Glomerular visceral epithelial cell (primary cell): ENCODE results near the gene IMMP2L.

ENCODE experiments used
- DNase-seq: peaks from one replicate; pipeline ENCODE4 v3.0.0-alpha.2; 2016; ENCODE audit errors: extremely low spot score

Gene IMMP2L

DNA sequence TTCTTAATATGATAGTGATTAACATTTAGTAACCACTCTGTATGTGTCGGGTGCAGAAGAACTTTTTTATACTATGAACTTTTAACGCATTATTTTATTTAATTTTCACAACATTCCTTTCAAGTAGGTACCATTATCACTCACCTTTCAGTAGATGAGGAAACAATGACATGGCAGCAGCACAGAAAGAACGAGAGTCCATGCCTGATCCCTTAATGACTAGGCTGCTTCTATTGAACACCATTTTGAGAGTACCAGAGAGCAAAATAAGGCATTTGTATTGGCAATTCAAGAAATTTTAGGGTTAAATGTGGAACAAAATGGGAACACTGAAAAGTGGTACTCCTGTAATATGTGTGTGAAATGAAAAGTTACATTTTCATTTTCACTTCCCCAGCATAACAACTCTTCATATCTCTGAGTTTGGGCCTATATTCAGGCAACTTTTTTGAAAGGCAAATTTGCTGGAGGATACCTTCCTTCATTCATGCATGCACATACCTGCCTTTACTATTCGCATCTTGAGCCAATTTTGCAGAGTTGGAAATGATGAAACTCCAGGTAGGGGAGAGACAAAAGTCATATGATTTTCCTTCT is 458.5 kb downstream of the IMMP2L start:
- no peak for DNase-seq

DNA sequence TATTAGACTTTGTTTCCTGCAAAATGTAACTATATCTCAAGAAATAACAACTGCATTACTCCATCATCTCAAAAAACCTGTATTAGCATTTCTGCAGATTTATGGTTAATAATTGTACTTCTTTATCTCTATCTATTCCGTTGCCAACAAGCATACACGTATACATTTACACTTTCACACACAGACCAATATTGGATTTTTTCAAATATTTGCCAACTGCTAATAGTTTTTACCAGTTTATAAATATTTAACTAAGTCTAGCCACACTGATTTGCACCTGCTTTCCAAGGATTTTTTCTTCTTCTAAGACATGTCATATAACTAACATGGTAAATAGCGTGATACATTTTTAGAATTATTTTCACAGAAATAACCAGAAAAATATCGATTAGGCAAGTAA is 459.2 kb downstream of the IMMP2L start:
- no peak for DNase-seq

DNA sequence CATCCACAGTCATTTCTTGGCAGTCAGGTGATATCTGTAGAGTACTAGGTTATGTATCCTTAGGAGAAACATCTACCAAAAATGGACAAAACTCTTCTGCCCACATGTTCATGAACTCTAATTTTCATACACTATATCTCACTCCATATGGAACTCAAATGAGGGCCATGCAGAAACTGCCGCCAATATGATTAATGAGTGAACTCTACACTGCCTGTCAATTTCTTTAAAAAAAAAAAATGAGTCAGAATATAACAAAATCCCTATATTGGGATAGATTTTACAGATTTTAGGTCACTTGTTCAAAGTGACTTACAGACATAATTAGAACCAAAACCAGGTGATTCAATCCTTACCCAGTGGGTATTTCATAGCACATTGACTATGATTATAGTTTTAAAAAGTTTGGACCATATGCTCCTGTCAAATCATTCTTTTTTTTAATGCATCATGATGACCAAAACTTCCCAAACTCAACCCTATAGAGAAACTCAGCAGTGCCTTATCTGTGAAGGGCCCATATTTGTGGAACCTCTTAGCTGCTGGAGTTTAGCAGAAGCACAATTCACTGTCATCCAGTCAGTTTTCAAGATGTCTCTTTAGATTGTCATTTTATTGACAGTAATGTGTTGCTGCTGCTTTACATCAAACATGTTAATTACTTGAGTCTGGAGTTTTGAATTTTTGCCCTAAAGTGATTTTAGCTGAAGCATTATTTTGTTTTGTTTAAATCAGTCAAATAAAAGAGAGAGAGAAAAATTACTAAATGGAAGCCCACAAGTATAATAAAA is 460.2 kb downstream of the IMMP2L start:
- DNase-seq = no peak

DNA sequence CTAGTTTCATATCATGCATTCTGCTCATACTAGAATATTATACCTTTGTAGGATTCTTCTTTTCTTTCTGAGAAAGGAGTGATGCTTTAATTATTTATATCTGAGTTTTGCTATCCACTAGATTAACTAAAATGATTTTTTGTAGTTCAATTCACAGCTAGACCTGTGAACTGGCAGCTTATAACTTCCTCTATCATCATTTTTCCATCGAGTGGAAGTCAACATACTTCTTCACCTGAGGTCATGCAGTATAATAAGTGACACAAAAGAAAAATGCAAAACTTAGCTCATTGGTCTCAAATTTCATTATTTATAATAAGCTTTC is 463.4 kb downstream of the IMMP2L start:
- DNase-seq = no peak

DNA sequence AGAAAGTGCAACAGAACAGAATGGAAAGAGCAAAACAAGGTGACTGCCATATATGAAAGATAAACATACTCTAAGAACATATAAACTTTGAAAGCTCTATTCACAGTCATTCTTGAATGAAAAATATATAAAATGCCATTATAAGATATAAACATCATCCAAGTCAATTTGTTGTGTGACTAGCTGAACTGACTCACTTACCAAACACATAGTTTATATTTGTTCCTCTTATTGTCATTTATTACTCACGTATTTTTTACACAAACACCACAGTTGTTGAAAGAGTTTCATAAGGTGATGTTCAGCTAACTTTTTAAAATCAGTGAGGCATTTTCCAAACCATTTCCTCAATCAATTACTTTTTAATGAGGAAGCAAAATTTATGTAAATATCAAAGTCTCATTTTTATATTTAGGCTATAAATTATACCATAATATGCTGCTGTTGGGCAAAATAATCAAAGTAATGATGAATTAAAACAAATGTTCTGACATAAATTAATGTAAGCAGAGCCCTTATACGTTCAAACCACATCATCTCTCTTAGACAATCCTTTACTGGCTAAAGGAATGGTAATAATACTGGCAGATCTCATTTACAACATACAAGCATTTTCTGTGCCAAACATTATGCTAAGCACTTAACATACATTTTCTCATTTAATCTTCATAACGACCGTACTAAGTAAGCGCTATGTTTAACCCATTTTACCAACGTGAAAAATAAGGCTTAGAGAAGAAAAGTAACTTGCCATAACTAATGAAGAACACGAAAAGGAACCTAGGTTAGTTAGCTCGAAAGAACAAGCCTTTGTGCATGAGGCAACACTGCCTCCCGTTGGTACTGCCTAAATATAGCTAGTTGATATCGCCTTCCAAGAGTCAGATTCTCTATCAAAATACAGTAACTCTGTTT is 464.0 kb downstream of the IMMP2L start:
- DNase-seq = no peak

DNA sequence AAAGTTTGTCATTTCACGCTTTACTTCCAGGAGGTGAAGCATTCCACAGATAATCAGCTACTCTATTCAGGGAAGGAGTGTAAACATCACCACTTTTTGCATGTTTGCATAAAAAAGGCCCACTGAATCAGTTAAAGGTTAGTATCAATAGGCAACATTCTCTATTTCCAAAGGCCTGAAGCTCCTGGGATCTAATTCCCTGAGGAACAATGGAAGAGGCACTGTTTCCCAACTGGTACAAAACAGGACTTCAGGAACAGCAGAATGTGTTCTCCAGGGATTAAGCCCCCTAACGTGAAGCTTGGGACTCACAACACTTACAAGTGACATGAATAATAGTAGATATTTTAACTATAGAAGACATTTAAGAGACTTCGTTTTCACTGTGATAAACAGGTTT is 465.3 kb downstream of the IMMP2L start:
- no peak for DNase-seq

DNA sequence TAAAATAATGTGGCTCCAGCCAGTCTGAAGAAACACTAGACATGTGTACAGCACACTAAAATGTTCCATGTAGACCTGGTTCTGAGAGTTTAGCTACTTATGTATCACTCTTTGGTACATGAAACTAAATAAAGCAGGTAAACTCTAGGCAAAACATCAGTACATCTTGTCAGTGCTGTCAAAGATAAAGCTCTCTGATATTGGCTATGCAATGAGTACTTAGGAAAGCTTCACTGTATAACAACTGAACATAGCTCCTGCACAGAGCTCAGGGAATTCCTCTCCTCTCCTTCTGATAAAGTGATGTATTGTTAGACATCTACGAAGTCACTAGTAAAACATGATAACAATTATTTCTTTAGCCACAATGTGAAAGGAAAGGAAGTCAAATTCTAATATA is 467.9 kb downstream of the IMMP2L start:
- DNase-seq = no peak

DNA sequence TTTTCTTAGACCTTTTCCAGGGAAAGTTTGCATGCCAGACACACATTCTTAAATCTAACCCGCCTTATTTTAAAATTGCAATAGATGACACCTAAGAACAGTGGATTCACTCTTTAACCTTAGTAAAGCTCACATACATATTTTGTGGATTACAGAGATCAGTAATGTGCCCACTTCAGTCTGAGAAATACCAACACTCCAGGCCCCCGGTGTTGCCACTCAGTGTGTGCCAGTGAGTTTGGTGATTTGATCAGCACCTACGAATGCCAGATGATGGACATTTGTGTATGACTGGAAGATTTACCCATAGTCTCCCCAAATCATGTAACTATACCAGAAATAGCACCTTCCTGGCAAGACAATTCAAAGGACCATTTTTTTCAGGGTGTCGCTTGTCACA is 468.8 kb downstream of the IMMP2L start:
- DNase-seq = no peak

DNA sequence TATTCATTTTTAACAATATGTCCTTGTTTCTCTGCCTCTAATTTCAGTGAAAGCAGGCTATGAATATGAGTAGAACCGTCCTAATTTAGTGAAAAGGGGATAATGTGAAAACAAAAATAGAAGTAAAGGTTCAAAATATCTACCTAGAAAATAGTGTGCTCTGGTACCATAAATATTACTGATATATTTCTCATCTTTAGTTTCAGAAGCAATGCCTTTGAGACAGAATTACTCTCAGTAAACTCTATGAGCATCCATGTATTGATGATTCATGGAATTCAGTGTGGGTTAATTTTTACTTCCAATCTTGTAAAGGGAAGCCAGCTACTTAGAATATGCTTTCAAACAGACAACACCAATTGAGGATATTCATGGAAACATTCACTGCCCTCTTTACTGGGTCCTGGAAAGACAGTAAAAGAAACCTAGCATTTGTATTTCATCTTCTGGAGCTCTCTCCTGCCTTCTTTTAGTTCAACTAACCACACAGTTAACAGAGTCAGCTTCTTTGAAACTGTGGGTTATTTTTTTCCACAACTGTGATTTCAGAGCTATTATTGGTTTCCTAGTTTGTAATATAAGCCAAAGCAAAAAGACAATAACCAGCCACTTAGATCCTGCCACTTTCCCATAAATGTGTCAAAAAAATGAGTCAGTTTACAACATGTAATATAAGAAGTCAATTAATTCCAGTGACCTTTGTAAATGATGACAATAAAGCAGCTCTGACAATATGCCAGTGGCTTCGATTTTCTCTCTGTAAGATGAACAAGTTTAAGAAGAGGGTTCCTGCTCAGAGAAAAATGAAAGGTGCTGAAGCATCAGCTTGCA is 469.7 kb downstream of the IMMP2L start:
- DNase-seq = no peak

DNA sequence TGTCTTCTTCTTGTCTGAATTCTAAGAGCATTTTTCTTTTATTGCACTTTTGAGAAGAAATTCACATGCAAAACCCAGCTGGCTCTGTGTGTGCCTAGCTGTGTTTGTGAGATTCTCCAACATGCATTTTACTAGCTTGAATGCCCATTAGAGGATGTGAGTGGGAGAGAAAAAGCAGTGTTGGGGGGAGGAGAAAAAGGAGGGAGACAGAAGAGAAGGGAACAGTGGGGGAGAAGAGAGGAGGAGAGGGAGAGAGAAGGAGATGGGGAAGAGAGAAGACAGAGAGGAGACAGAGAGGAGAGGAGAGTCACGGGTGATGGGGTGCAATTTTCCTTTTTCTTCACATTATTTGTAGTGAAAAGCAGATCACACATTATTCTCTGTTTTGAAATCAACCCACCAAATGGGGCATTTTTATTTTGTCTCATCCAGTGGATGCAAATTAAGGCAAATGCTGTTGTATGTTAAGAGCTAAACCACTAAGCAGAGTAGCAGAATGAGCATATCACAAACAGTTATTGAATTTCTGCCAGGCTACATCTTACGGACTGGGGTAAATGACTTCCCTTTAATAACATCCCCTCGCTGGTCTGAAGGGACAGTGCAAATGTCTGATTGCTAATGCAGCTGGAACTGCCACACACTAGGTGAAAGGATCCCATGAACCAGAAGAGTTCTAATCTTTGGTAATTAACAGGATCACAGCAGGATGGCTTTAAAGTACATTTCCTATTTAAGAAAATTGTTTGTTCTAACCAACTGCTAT is 470.5 kb downstream of the IMMP2L start:
- DNase-seq = no peak

DNA sequence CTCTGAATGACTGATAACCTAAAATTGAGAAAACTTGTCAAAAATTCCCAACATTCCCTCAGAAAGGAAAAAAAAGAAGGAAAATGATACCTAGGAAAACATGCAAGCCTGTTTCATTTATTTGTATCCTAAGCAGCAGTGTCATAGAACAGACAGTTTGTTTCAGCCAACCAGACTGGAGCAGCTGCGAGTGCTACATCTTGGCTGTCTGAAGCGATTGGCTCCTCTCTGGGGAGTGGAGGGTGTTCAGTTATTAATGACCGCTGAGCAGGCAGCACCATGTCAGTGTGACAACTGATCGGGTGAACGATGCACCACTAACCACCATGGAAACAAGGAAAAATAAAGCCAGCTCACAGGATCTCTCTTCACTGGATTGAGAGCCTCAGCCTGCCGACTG is 471.4 kb downstream of the IMMP2L start, which contains the start of gene LRRN3:
Gene LRRN3 (plus strand): TSS at position 282 of the 400 bp plus-strand sequence. CDS start 31,646 bp downstream, outside the sequence.
- DNase-seq = peak; percentile 62

DNA sequence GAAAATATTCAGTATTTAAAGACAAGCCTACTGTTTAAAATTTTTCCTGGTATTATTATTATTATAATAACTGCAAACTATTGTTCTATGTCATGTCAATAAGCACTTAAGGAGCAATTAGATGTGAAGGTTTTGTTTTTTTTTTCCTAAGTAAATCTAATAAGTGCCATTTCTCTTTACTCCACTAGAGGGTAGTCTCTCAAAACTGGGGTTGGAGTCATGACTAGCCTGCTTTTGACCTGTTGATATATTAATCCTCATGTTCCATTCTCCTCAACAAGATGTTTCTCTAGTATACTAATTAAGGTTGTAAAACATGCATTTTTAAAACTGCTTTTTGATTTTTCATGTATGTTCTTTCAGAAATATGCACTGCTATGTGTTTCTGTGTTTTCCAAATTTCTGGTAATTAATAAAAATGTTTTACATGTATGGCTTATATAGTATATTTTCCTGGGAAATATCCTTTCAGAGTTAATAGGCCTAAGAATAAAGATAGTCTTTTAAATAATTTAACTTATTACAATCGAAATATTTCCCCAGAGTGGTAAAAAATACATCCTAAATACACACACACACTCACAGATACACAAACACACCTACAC is 472.4 kb downstream of the IMMP2L start:
- peak; percentile 47 for DNase-seq

DNA sequence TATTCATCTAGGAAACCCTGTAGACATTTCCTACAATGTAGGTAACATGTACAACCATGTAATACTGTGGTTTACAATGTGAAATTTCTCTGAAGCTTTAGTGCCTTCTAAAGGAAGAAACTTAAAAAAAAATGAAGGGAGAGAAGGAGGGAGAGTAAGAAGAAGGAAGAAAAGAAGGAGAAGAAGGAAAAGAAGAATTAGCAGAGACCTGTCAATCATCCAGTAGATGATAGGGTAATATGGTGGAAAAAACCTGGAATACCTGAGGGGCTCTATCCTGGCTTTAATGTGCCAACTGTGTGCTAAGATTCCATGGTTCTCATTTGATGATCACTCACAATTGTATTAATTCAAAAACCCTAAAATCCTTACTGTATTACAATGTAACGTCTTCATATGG is 474.0 kb downstream of the IMMP2L start:
- no peak for DNase-seq

DNA sequence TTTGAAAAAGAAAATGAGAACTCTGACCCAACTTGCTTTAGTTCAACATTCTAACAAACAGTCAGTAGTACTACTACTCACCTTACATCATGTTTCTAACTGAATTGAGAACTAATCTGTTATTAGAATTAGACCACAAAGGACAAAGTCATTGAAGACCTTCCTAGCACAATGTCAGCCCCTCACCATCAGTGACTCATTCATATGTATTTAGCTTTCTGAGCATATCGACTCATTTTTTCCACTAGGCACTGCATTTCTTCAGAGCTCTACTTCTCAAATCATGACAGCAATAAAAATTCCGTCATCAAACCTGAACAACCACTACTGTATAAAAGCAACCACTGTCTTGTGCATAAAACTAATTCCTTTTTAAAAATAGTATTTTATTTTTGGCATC is 475.8 kb downstream of the IMMP2L start:
- DNase-seq = no peak

DNA sequence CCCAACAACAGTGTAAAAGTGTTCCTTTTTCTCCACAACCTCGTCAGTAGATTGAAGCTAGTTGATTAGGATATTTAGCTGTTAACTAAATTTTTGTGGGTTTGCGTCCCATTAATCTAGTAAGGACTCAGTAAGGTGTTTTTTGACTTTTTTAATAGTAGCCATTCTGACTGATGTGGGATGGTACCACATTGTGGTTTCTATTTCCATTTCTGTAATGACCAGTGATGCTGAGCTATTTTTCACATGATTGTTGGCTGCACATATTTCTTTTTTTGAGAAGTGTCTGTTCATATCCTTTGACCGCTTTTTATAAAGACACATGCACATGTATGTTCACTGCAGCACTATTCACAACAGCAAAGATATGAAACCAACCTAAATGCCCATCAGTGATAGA is 476.9 kb downstream of the IMMP2L start:
- DNase-seq = no peak

DNA sequence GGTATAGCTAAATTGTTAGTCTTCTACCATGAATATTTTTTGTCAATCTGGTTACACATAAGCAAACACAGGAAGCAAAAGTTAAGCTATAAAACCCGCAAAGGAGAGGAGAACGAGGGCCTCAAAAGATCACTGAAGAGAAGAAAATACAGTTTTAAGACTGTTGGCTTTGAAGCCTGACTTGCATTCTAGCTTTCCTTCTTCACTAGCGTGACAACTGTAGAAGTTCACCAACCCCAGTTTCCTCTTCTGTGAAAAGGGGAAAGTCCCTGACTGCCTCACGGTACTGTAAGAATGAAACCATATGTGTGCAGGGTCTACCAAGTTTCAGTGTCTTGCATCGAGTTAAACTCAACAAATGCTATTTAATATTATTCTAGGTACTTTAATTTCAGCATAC is 478.9 kb downstream of the IMMP2L start:
- DNase-seq = peak; percentile 65

DNA sequence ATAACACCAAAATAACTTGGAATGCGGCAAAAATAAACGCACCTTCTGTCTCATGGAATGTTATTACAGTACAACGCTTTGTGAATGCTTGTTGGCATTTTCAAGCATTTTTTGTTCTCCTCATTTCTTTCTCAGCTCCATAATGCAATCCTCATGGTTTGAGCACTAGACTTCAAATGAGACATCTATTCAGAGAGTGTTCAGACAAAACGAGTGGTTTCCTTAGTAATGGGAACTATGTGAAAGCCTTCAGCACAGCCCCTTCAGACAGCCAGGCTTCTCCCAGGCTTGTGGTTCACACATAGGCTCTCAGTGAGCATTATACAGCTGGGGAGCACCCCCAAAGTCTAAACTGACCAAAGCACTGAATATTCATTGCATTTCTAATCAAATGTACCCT is 479.9 kb downstream of the IMMP2L start:
- DNase-seq = peak; percentile 28

DNA sequence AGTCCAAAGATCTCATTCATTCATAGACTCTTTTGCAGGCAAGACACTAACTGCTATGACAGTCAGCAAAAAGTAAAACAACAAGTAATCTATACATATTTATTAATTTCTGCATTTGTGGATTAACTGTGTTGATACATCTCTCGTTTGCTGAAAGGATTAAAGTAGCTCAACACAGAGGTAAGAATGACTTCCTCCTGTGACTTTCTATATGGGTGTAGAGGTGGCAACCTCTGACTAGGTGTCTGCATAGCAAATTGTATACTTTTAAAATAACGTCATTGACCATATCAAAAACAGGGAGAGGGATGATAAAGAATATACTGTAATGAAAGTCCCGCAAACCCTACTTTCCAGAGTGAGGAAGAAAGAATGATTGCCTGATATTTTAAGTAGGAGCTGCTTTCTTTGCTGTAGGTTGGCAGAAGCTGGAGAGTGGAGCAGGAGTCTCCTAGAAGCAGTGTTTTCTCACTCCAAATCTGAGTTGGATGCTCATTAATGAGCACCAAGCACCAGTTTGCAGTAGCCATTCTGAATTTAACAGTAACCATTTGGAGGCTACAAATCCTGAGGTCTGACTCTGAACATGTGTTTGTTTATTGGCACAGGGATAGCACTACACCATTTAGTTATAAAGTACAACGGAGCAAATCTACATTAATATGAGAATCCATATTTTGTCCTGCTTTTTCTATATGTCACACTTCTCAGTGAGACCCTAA is 480.6 kb downstream of the IMMP2L start:
- DNase-seq = no peak

DNA sequence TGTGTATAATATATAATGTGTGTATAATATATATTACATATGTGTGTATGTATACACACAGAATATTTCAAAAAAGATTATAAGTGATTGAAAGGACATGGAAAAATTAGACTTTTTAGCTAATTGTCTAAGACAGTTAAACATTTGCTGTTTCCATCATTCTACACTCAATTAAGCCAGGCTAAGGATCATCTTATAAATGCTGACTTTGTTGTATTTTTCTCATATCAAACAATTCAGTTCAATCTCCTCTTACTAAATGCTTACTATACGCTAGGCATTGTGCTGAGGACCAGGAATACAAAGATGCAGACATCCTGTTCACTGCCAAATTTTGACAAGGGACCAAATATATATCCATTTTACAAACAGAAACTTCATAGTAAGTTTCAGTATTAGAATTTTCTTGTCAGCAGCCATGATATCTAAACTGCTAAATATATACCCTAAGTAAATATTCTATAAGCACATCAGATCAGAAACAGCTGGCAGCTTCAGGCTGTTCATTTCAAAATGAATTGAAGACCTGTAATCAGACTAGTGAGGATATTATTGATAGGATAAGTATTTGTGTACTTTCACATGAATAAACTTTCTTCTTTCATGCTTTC is 481.7 kb downstream of the IMMP2L start:
- no peak for DNase-seq
